ENCODE data around the gene VIPR2.

DNA sequence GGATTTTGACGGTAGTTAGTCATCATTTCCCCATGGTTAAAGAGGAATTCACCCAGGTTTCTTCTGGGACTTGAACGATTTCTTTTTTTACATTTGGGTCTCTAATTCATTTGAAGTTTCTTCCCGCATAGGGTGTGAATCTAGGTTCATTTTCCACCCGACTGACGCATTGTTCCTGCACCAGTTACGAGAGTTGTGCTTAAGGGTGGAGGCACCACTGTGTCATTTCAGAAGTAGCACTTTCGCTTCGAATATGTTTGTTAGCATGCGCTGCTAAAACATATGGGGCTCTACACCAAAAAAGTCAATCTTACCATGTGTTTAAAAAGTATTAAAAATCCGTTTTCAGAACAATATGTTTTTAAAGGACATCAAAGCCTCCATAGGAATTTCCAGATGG lies 140.3 kb downstream of the VIPR2 start:
- TF ChIP-seq, protein P1, sequence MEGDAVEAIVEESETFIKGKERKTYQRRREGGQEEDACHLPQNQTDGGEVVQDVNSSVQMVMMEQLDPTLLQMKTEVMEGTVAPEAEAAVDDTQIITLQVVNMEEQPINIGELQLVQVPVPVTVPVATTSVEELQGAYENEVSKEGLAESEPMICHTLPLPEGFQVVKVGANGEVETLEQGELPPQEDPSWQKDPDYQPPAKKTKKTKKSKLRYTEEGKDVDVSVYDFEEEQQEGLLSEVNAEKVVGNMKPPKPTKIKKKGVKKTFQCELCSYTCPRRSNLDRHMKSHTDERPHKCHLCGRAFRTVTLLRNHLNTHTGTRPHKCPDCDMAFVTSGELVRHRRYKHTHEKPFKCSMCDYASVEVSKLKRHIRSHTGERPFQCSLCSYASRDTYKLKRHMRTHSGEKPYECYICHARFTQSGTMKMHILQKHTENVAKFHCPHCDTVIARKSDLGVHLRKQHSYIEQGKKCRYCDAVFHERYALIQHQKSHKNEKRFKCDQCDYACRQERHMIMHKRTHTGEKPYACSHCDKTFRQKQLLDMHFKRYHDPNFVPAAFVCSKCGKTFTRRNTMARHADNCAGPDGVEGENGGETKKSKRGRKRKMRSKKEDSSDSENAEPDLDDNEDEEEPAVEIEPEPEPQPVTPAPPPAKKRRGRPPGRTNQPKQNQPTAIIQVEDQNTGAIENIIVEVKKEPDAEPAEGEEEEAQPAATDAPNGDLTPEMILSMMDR (IDR thresholded peaks at IDR 0.05) = no peak
- no peak for TF ChIP-seq POLR2A (IDR thresholded peaks at IDR 0.05)
- TF ChIP-seq POLR2AphosphoS5 (IDR thresholded peaks at IDR 0.05) = no peak
